K562 (cell line): Measurements from ENCODE around the gene CALML4.

Experiments
- CBX2 ChIP-seq: fragments of 200-600 bp; sonication (generic); IDR thresholded peaks from one replicate; pipeline ENCODE4 v1.6.1; 2012; ENCODE audit warnings: mild to moderate bottlenecking, low read length, inconsistent platforms; ENCODE audit not compliant: insufficient read depth, poor library complexity, severe bottlenecking
- EP300 ChIP-seq: IDR thresholded peaks from 2 replicates; pipeline ENCODE4 v1.6.1; 2012; ENCODE audit warnings: low read length, improper control_type of control experiment
- HMG20A ChIP-seq: fragments of 450-650 bp; formaldehyde crosslinking; conservative IDR thresholded peaks from 2 replicates; pipeline ENCODE4 v1.4.0; 2020; ENCODE audit warnings: mild to moderate bottlenecking, mixed read lengths
- JUNB ChIP-seq: fragments of 450-650 bp; formaldehyde crosslinking; conservative IDR thresholded peaks from 2 replicates; pipeline ENCODE4 v1.4.0; 2020; ENCODE audit warnings: mild to moderate bottlenecking
- MTA2 ChIP-seq: fragments of 450-650 bp; IDR thresholded peaks from 2 replicates; pipeline ENCODE4 v1.6.1; 2016; ENCODE audit warnings: low read depth
- NFRKB ChIP-seq: fragments of 450-650 bp; IDR thresholded peaks from 2 replicates; pipeline ENCODE4 v1.6.1; 2016; ENCODE audit warnings: low read depth
- NRF1 ChIP-seq, 2 experiments: fragments of 450-650 bp; IDR thresholded peaks in 1 of 2; conservative IDR thresholded peaks in 1 of 2; 2 replicates each; pipeline ENCODE4 v1.6.1; 2014; ENCODE audit warnings: mild to moderate bottlenecking in 2 of 2
- RFX1 ChIP-seq: fragments of 450-650 bp; IDR thresholded peaks from 2 replicates; pipeline ENCODE4 v1.6.1; 2016; ENCODE audit warnings: mild to moderate bottlenecking, moderate library complexity
- SETDB1 ChIP-seq: IDR thresholded peaks from one replicate; pipeline ENCODE4 v1.6.1; 2012; ENCODE audit warnings: low read length, control low read depth, inconsistent platforms
- TEAD4 ChIP-seq, 2 experiments: sonication (generic) in 1 of 2; formaldehyde crosslinking in 1 of 2; IDR thresholded peaks; 2 replicates each; pipeline versions ENCODE4 v1.6.1 to v1.8.0; 2012 to 2022; ENCODE audit warnings: borderline replicate concordance in 1 of 2, inconsistent platforms in 1 of 2, low read length in 1 of 2, mild to moderate bottlenecking in 1 of 2, missing genetic modification reagents in 1 of 2
- ZBTB8A ChIP-seq: fragments of 450-650 bp; IDR thresholded peaks from 2 replicates; pipeline ENCODE4 v1.6.1; 2018; ENCODE audit warnings: mild to moderate bottlenecking, moderate library complexity; ENCODE audit not compliant: partially characterized antibody

GRCh38 chr15:68210821-68211655, 5.9 kb upstream of the CALML4 start:
- TF ChIP-seq MTA2: no peak
- TF ChIP-seq EP300: no peak
- no peak for TF ChIP-seq RFX1
- TF ChIP-seq SETDB1: no peak
- no peak for TF ChIP-seq CBX2
- no peak for TF ChIP-seq JUNB
- TF ChIP-seq HMG20A: no peak
- no peak for TF ChIP-seq NRF1 (conservative IDR thresholded peaks at IDR 0.05 in 1 of 2, IDR thresholded peaks at IDR 0.05 in 1 of 2)
- no peak for TF ChIP-seq NFRKB
- no peak for TF ChIP-seq TEAD4 (IDR thresholded peaks at IDR 0.05; ENCODE audit: low read length)
- TF ChIP-seq TEAD4 (CRISPR knock-in tag; IDR thresholded peaks at IDR 0.05; ENCODE audit: borderline replicate concordance): no peak
- TF ChIP-seq ZBTB8A: no peak
